ENCODE measurements around the gene ANKRD18A. TPM values are rescaled to one million over a fixed set of nuclear protein-coding genes. Genes with fewer than 3 reads are reported as not detected.

Gene ANKRD18A
- total and polyA plus RNA-seq, 2 donors (not counting 1 experiment from before 2014, with no cell fraction given) = not detected

DNA sequence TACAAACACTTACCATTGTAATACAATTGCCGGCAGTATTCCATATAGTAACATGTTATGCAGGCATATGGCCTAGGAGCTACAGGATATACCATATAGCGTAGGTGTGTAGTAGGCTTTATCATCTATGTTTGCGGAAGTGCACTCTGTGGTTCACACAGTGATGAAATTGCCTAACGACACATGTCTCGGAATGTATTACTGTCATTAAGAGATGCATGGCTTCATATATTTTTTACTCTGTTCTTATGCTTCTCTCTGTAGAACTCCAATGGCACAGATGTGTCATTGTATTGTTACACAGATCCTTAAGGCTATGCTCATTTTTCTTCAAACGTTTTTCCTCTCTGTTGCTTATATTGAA lies 19.2 kb upstream of the ANKRD18A start:
- no peaks in the 10 kb centered on the region for H3K9me3 ChIP-seq (ENCODE audit: control extremely low read depth in 1 of 3, control insufficient read depth in 2 of 3, insufficient read depth in 1 of 3, low read length in 2 of 3)
- ChIA-PET POLR2A (no interaction called here), CTCF (no interaction called here)
- H3K9ac ChIP-seq (ENCODE audit: low read length) = no peak overlapping the region
- Mint-ChIP-seq H3K4me3 (no peak overlapping the region), H3K4me1 (no peaks in the 10 kb centered on the region), H3K27me3 (peaks cover 14% of the 10 kb centered on the region), H3K27ac (no peak overlapping the region), H3K9me3 (ENCODE audit: insufficient read depth) (no peaks in the 10 kb centered on the region)
- H3K4me1 ChIP-seq (ENCODE audit: control insufficient read depth in 2 of 2, insufficient read depth in 2 of 2, low read length in 2 of 2) = no peaks in the 10 kb centered on the region
- DNase-seq (no peak), ATAC-seq (ENCODE audit: low read depth) (no peak)
- H3K79me2 ChIP-seq (ENCODE audit: control insufficient read depth, insufficient read depth, low read length) = no peaks in the 10 kb centered on the region
- H4K20me1 ChIP-seq (ENCODE audit: control insufficient read depth, insufficient read depth, low read length, poor library complexity, severe bottlenecking) = no peaks in the 10 kb centered on the region
- H3K27ac ChIP-seq (ENCODE audit: low read length in 2 of 2) = no peak overlapping the region
- no peak overlapping the region for H3K4me2 ChIP-seq (replicated peaks; ENCODE audit: low read depth, low read length, poor library complexity, severe bottlenecking)
- H2AFZ ChIP-seq (ENCODE audit: insufficient read depth, low read depth, low read length, poor library complexity, severe bottlenecking) = no peak overlapping the region
- WGBS (ENCODE audit: insufficient coverage) = 100% methylated on average over 1 of the region's 6 CpGs
- TF ChIP-seq EZH2 (IDR thresholded peaks at IDR 0.05; ENCODE audit: borderline replicate concordance, insufficient read depth, low read depth, low read length, poor library complexity, severe bottlenecking) = no peak
- TF ChIP-seq, protein P1, sequence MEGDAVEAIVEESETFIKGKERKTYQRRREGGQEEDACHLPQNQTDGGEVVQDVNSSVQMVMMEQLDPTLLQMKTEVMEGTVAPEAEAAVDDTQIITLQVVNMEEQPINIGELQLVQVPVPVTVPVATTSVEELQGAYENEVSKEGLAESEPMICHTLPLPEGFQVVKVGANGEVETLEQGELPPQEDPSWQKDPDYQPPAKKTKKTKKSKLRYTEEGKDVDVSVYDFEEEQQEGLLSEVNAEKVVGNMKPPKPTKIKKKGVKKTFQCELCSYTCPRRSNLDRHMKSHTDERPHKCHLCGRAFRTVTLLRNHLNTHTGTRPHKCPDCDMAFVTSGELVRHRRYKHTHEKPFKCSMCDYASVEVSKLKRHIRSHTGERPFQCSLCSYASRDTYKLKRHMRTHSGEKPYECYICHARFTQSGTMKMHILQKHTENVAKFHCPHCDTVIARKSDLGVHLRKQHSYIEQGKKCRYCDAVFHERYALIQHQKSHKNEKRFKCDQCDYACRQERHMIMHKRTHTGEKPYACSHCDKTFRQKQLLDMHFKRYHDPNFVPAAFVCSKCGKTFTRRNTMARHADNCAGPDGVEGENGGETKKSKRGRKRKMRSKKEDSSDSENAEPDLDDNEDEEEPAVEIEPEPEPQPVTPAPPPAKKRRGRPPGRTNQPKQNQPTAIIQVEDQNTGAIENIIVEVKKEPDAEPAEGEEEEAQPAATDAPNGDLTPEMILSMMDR (IDR thresholded peaks at IDR 0.05) = no peak
- intact Hi-C loops (cut with micrococcal nuclease) = no loop called here
- no peak overlapping the region for H3K4me3 ChIP-seq (ENCODE audit: control extremely low read depth in 1 of 5, extremely low read depth in 1 of 5, insufficient read depth in 1 of 5, low read depth in 2 of 5, low read length in 4 of 5)
- H3K36me3 ChIP-seq (replicated peaks in 1 of 2; ENCODE audit: control extremely low read depth in 1 of 2, control insufficient read depth in 1 of 2, extremely low read depth in 1 of 2, insufficient read depth in 2 of 2, low read length in 1 of 2) = no peaks in the 10 kb centered on the region
- peaks cover 0 to 3% (median 0%) of the 10 kb centered on the region in 4 experiments for H3K27me3 ChIP-seq (replicated peaks in 1 of 4; ENCODE audit: control extremely low read depth in 1 of 4, control insufficient read depth in 3 of 4, insufficient read depth in 4 of 4, low read length in 3 of 4)

DNA sequence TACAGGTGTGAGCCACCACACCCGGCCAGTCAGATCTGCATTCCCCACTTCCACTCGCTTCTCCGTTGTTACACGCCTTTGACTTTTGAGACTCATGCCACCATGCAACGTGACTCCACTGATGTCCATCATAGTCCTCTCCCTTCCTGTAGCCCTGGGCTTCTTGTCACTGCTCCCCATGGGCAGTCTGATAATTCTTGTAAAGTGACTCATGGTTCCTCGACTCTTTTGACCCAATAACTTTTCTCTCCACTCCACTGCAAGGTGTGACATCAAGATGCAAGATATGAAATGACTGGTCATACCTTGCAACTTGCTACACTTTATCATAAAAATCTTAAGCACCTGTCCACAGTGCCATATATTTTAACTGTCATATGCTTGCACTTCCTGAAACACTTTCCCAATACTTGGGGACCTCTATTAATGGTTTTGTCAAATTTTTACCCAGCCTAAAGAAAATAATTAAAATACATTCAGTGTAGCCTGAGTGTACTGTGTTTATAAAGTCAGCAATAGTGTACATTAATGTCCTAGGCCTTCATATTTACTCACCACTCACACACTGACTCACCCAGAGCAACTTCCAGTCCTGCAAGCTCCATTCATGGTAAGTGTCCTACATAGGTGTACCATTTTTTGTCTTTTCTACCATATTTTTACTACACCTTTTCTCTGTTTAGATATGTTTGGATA lies 18.6 kb upstream of the ANKRD18A start:
- no peak for TF ChIP-seq EZH2 (IDR thresholded peaks at IDR 0.05; ENCODE audit: borderline replicate concordance, insufficient read depth, low read depth, low read length, poor library complexity, severe bottlenecking)
- TF ChIP-seq, protein P1 (IDR thresholded peaks at IDR 0.05) = no peak
- ChIA-PET CTCF (no interaction called here), POLR2A (no interaction called here)
- Mint-ChIP-seq H3K4me1 (no peaks in the 10 kb centered on the region), H3K27ac (no peak overlapping the region), H3K9me3 (ENCODE audit: insufficient read depth) (no peaks in the 10 kb centered on the region), H3K4me3 (no peak overlapping the region), H3K27me3 (peaks cover 11% of the 10 kb centered on the region)
- peaks cover 0 to 3% (median 0%) of the 10 kb centered on the region in 4 experiments for H3K27me3 ChIP-seq (replicated peaks in 1 of 4; ENCODE audit: control extremely low read depth in 1 of 4, control insufficient read depth in 3 of 4, insufficient read depth in 4 of 4, low read length in 3 of 4)
- no peak overlapping the region for H3K4me2 ChIP-seq (replicated peaks; ENCODE audit: low read depth, low read length, poor library complexity, severe bottlenecking)
- H3K9me3 ChIP-seq (ENCODE audit: control extremely low read depth in 1 of 3, control insufficient read depth in 2 of 3, insufficient read depth in 1 of 3, low read length in 2 of 3) = no peaks in the 10 kb centered on the region
- H3K9ac ChIP-seq (ENCODE audit: low read length) = no peak overlapping the region
- H4K20me1 ChIP-seq (ENCODE audit: control insufficient read depth, insufficient read depth, low read length, poor library complexity, severe bottlenecking) = no peaks in the 10 kb centered on the region
- H2AFZ ChIP-seq (ENCODE audit: insufficient read depth, low read depth, low read length, poor library complexity, severe bottlenecking) = no peak overlapping the region
- H3K4me3 ChIP-seq (ENCODE audit: control extremely low read depth in 1 of 5, extremely low read depth in 1 of 5, insufficient read depth in 1 of 5, low read depth in 2 of 5, low read length in 4 of 5) = no peak overlapping the region
- 98% methylated on average over 6 of the region's 6 CpGs for WGBS (ENCODE audit: insufficient coverage)
- H3K36me3 ChIP-seq (replicated peaks in 1 of 2; ENCODE audit: control extremely low read depth in 1 of 2, control insufficient read depth in 1 of 2, extremely low read depth in 1 of 2, insufficient read depth in 2 of 2, low read length in 1 of 2) = no peaks in the 10 kb centered on the region
- DNase-seq (no peak), ATAC-seq (ENCODE audit: low read depth) (no peak)
- H3K4me1 ChIP-seq (ENCODE audit: control insufficient read depth in 2 of 2, insufficient read depth in 2 of 2, low read length in 2 of 2) = no peaks in the 10 kb centered on the region
- H3K27ac ChIP-seq (ENCODE audit: low read length in 2 of 2) = no peak overlapping the region
- intact Hi-C loops (cut with micrococcal nuclease) = no loop called here
- no peaks in the 10 kb centered on the region for H3K79me2 ChIP-seq (ENCODE audit: control insufficient read depth, insufficient read depth, low read length)
